Trophoblast cell (in vitro differentiated cells and primary cell): ENCODE data around the gene PARP3.
A peak's percentile ranks its signal among the peaks of the same experiment; 100 is the strongest.

Source experiments
- DNase-seq, 2 donors: peaks; one replicate each; pipeline ENCODE4 v3.0.0-alpha.2; 2016
- H2AFZ ChIP-seq: 2 replicates; pipeline ENCODE4 v1.6.1; 2013; ENCODE audit warnings: low read length, moderate library complexity, mild to moderate bottlenecking; ENCODE audit not compliant: insufficient read depth, poor library complexity
- H2AK5ac ChIP-seq: 2 replicates; pipeline ENCODE4 v1.6.1; 2013; ENCODE audit warnings: mild to moderate bottlenecking, low read length
- H2BK120ac ChIP-seq: 2 replicates; pipeline ENCODE4 v1.6.1; 2013; ENCODE audit warnings: low read length, mild to moderate bottlenecking, moderate library complexity; ENCODE audit not compliant: insufficient read depth, poor library complexity
- H2BK12ac ChIP-seq: 2 replicates; pipeline ENCODE4 v1.6.1; 2013; ENCODE audit warnings: mild to moderate bottlenecking, low read length, moderate library complexity
- H2BK5ac ChIP-seq: 2 replicates; pipeline ENCODE4 v1.6.1; 2013; ENCODE audit warnings: low read length, low read depth, moderate library complexity, mild to moderate bottlenecking; ENCODE audit not compliant: poor library complexity
- H3K14ac ChIP-seq: 2 replicates; pipeline ENCODE4 v1.6.1; 2013; ENCODE audit warnings: mild to moderate bottlenecking, low read length
- H3K18ac ChIP-seq: 2 replicates; pipeline ENCODE4 v1.6.1; 2013; ENCODE audit warnings: mild to moderate bottlenecking, low read length
- H3K23ac ChIP-seq: 2 replicates; pipeline ENCODE4 v1.6.1; 2013; ENCODE audit warnings: low read length
- H3K27ac ChIP-seq: 2 replicates; pipeline ENCODE4 v1.5.1; 2013; ENCODE audit warnings: low read depth, mild to moderate bottlenecking, inconsistent platforms, low read length, moderate library complexity
- H3K27me3 ChIP-seq: 2 replicates; pipeline ENCODE4 v1.6.1; 2013; ENCODE audit warnings: inconsistent platforms, mild to moderate bottlenecking, low read length, moderate library complexity; ENCODE audit not compliant: insufficient read depth
- H3K36me3 ChIP-seq, 2 experiments: 1 replicate in 1 of 2; 2 replicates in 1 of 2; pipeline ENCODE4 v1.6.1; 2013; ENCODE audit warnings: low read length in 2 of 2, mild to moderate bottlenecking in 2 of 2, moderate library complexity in 1 of 2; ENCODE audit not compliant: insufficient read depth in 2 of 2, control insufficient read depth in 1 of 2
- H3K4ac ChIP-seq: 2 replicates; pipeline ENCODE4 v1.6.1; 2013; ENCODE audit warnings: low read depth, mild to moderate bottlenecking, low read length, moderate library complexity
- H3K4me1 ChIP-seq, 2 experiments: 1 replicate in 1 of 2; 2 replicates in 1 of 2; pipeline ENCODE4 v1.6.1; 2013; ENCODE audit warnings: low read length in 2 of 2, mild to moderate bottlenecking in 2 of 2, moderate library complexity in 1 of 2; ENCODE audit not compliant: insufficient read depth in 2 of 2, control insufficient read depth in 1 of 2
- H3K4me2 ChIP-seq: 2 replicates; pipeline ENCODE4 v1.6.1; 2013; ENCODE audit warnings: inconsistent platforms, mild to moderate bottlenecking, low read length, moderate library complexity
- H3K4me3 ChIP-seq: 2 replicates; pipeline ENCODE4 v1.5.1; 2013; ENCODE audit warnings: mild to moderate bottlenecking, low read depth, low read length, inconsistent platforms
- H3K79me1 ChIP-seq: one replicate; pipeline ENCODE4 v1.6.1; 2013; ENCODE audit warnings: low read length
- H3K79me2 ChIP-seq: 2 replicates; pipeline ENCODE4 v1.6.1; 2013; ENCODE audit warnings: low read length, mild to moderate bottlenecking; ENCODE audit not compliant: control insufficient read depth, insufficient read depth, poor library complexity
- H3K9ac ChIP-seq: 2 replicates; pipeline ENCODE4 v1.6.1; 2013; ENCODE audit warnings: mild to moderate bottlenecking, low read length
- H3K9me3 ChIP-seq: 2 replicates; pipeline ENCODE4 v1.6.1; 2013; ENCODE audit warnings: low read depth, mild to moderate bottlenecking, control low read depth, inconsistent platforms, low read length; ENCODE audit not compliant: insufficient read depth
- H4K12ac ChIP-seq: 2 replicates; pipeline ENCODE4 v1.6.1; 2013; ENCODE audit warnings: low read depth, mild to moderate bottlenecking, low read length, moderate library complexity
- H4K8ac ChIP-seq: 2 replicates; pipeline ENCODE4 v1.6.1; 2013; ENCODE audit warnings: low read depth, mild to moderate bottlenecking, low read length, moderate library complexity
- H4K91ac ChIP-seq: one replicate; pipeline ENCODE4 v1.6.1; 2013; ENCODE audit warnings: low read depth, mild to moderate bottlenecking, low read length, moderate library complexity
- WGBS: extraction: QIAGEN DNeasy Blood & Tissue Kit; methylation state at CpG from one replicate; pipeline ENCODE4 v1.1.7; 2013; ENCODE audit warnings: missing lambda C conversion rate; ENCODE audit not compliant: insufficient read length, insufficient coverage; ENCODE audit errors: extremely low coverage; 5-methylcytosine and 5-hydroxymethylcytosine counted together

The PARP3 gene

GRCh38 chr3:51977446-51978142 is 35.4 kb downstream of the PARP3 start:
- Histone ChIP-seq H2AK5ac (no peak overlapping the region), H3K9ac (no peak overlapping the region), H4K8ac (no peak overlapping the region), H3K9me3 (peaks cover 3% of the 10 kb centered on the region), H2BK120ac (no peak overlapping the region), H3K23ac (no peak overlapping the region), H3K4me2 (no peak overlapping the region), H3K36me3 (no peaks in the 10 kb centered on the region), H4K12ac (no peak overlapping the region), H2AFZ (no peak overlapping the region), H2BK5ac (no peak overlapping the region), H3K14ac (no peak overlapping the region), H3K4me1 (peaks cover 18 to 22% of the 10 kb centered on the region in 2 experiments), H3K27ac (no peak overlapping the region), H3K27me3 (no peaks in the 10 kb centered on the region), H4K91ac (no peak overlapping the region), H3K4me3 (no peak overlapping the region), H3K79me2 (peaks cover 4% of the 10 kb centered on the region), H3K18ac (no peak overlapping the region), H2BK12ac (no peak overlapping the region), H3K4ac (no peak overlapping the region), H3K79me1 (peaks cover 17% of the 10 kb centered on the region)
- no CpG with 5 or more reads among the region's 9 CpGs for WGBS
- DNase-seq = no peak

- H3K9ac ChIP-seq = no peak overlapping the region
- no peak overlapping the region for H2AFZ ChIP-seq
- no peak overlapping the region for H3K27ac ChIP-seq
- H3K18ac ChIP-seq = no peak overlapping the region
- no peak overlapping the region for H3K4ac ChIP-seq
- no peak for DNase-seq
- H3K27me3 ChIP-seq = no peaks in the 10 kb centered on the region
- H3K9me3 ChIP-seq = peaks cover 3% of the 10 kb centered on the region
- H4K12ac ChIP-seq = no peak overlapping the region
- WGBS = no CpG with 5 or more reads among the region's 4 CpGs
- no peak overlapping the region for H2BK12ac ChIP-seq
- no peak overlapping the region for H2BK120ac ChIP-seq
- H4K91ac ChIP-seq = no peak overlapping the region
- no peaks in the 10 kb centered on the region for H3K36me3 ChIP-seq
- no peak overlapping the region for H2AK5ac ChIP-seq
- H3K4me2 ChIP-seq = no peak overlapping the region
- H3K4me1 ChIP-seq = peaks cover 19 to 23% of the 10 kb centered on the region in 2 experiments
- H3K14ac ChIP-seq = no peak overlapping the region
- H3K79me2 ChIP-seq = peaks cover 4% of the 10 kb centered on the region
- peaks cover 22% of the 10 kb centered on the region for H3K79me1 ChIP-seq
- no peak overlapping the region for H2BK5ac ChIP-seq
- H3K23ac ChIP-seq = no peak overlapping the region
- H4K8ac ChIP-seq = no peak overlapping the region
- H3K4me3 ChIP-seq = no peak overlapping the region
These were observed 36.0 kb downstream of the PARP3 start for GRCh38 chr3:51978143-51978502.

GRCh38 chr3:51980253-51980652 is 38.1 kb downstream of the PARP3 start:
- Histone ChIP-seq H2BK5ac (no peak overlapping the region), H3K36me3 (no peaks in the 10 kb centered on the region), H3K79me2 (peaks cover 2% of the 10 kb centered on the region), H4K8ac (no peak overlapping the region), H3K4me1 (peaks cover 10 to 15% of the 10 kb centered on the region in 2 experiments), H3K4ac (no peak overlapping the region), H3K23ac (no peak overlapping the region), H3K79me1 (peaks cover 15% of the 10 kb centered on the region), H3K9ac (no peak overlapping the region), H4K12ac (no peak overlapping the region), H2AFZ (no peak overlapping the region), H3K14ac (no peak overlapping the region), H3K27ac (no peak overlapping the region), H3K4me3 (no peak overlapping the region), H2BK120ac (no peak overlapping the region), H3K27me3 (no peaks in the 10 kb centered on the region), H3K18ac (no peak overlapping the region), H2BK12ac (no peak overlapping the region), H3K4me2 (no peak overlapping the region), H4K91ac (no peak overlapping the region), H2AK5ac (no peak overlapping the region), H3K9me3 (peaks cover 3% of the 10 kb centered on the region)
- no peak for DNase-seq
- no CpG with 5 or more reads among the region's 10 CpGs for WGBS

- peak; percentile 74 to 77 for DNase-seq
- Histone ChIP-seq H4K8ac (peak overlapping the region; percentile 56), H3K79me1 (peaks cover 15% of the 10 kb centered on the region), H3K4me3 (peak overlapping the region; percentile 72), H3K79me2 (peaks cover 2% of the 10 kb centered on the region), H4K12ac (no peak overlapping the region), H2BK12ac (no peak overlapping the region), H2AFZ (peak overlapping the region; percentile 24), H3K27ac (peak overlapping the region; percentile 85), H2BK5ac (no peak overlapping the region), H3K4me1 (peaks cover 7 to 9% of the 10 kb centered on the region in 2 experiments), H3K9me3 (peaks cover 3% of the 10 kb centered on the region), H2AK5ac (peak overlapping the region; percentile 6), H3K18ac (no peak overlapping the region), H4K91ac (peak overlapping the region; percentile 29), H3K4me2 (peak overlapping the region; percentile 58), H3K23ac (no peak overlapping the region), H3K36me3 (no peaks in the 10 kb centered on the region), H3K27me3 (no peaks in the 10 kb centered on the region), H2BK120ac (no peak overlapping the region), H3K4ac (no peak overlapping the region), H3K14ac (peak overlapping the region; percentile 18), H3K9ac (peak overlapping the region; percentile 52)
- WGBS = no CpG with 5 or more reads among the region's 4 CpGs
These were observed 40.2 kb downstream of the PARP3 start for GRCh38 chr3:51982352-51982837.
